Large intestine (tissue), 3 donors: ENCODE data around the gene SPATS2L. TPM values are rescaled to one million over a fixed set of nuclear protein-coding genes. Genes with fewer than 3 reads are reported as not detected.
A peak's percentile ranks its signal among the peaks of the same experiment; 100 is the strongest.

Experiments used
- DNase-seq, 2 donors: peaks; one replicate each; pipeline versions ENCODE4 v3.0.0 to v3.0.0-alpha.2; 2013
- H3K27ac ChIP-seq: one replicate; pipeline ENCODE4 v1.5.1; 2013; ENCODE audit warnings: low read length
- H3K27me3 ChIP-seq: 2 replicates; pipeline ENCODE4 v1.6.1; 2013; ENCODE audit warnings: low read length; ENCODE audit not compliant: control insufficient read depth, insufficient read depth
- H3K36me3 ChIP-seq: 2 replicates; pipeline ENCODE4 v1.6.1; 2013; ENCODE audit warnings: low read length; ENCODE audit not compliant: control insufficient read depth, insufficient read depth
- H3K4me1 ChIP-seq: one replicate; pipeline ENCODE4 v1.6.1; 2013; ENCODE audit warnings: low read length; ENCODE audit not compliant: control insufficient read depth, insufficient read depth
- H3K4me3 ChIP-seq: one replicate; pipeline ENCODE4 v1.5.1; 2013; ENCODE audit warnings: low read length
- H3K9me3 ChIP-seq: one replicate; pipeline ENCODE4 v1.6.1; 2013; ENCODE audit warnings: mild to moderate bottlenecking, low read depth, low read length, moderate library complexity; ENCODE audit not compliant: control insufficient read depth
- WGBS: methylation state at CpG from one replicate; pipeline ENCODE4 v1.1.5; 2013; ENCODE audit warnings: low lambda C conversion rate; ENCODE audit not compliant: insufficient coverage; 5-methylcytosine and 5-hydroxymethylcytosine counted together
- polyA plus RNA-seq: library from polyadenylated mRNA; unstranded; fragments of 120-200 nt; gene quantifications from one replicate; pipeline ENCODE4 v1.2.1, GENCODE V29; 2013

SPATS2L gene
- polyA plus RNA-seq, 1 donor, result 105 TPM

GRCh38 chr2:200373231-200373630 lies 66.7 kb downstream of the SPATS2L start:
- no peaks in the 10 kb centered on the region for H3K27me3 ChIP-seq
- H3K4me3 ChIP-seq, result no peak overlapping the region
- H3K36me3 ChIP-seq, result no peaks in the 10 kb centered on the region
- no peaks in the 10 kb centered on the region for H3K9me3 ChIP-seq
- H3K27ac ChIP-seq, result peak overlapping the region; percentile 62
- H3K4me1 ChIP-seq, result peaks cover 33% of the 10 kb centered on the region
- WGBS, result no CpG with 5 or more reads among the region's 3 CpGs
- no peak for DNase-seq

GRCh38 chr2:200373973-200374416 lies 67.5 kb downstream of the SPATS2L start:
- 0% methylated on average over 1 of the region's 5 CpGs for WGBS
- DNase-seq, result peak; percentile 66 to 85
- Histone ChIP-seq H3K4me3 (no peak overlapping the region), H3K4me1 (peaks cover 40% of the 10 kb centered on the region), H3K27ac (peak overlapping the region; percentile 62), H3K36me3 (no peaks in the 10 kb centered on the region), H3K9me3 (no peaks in the 10 kb centered on the region), H3K27me3 (no peaks in the 10 kb centered on the region)

- 40% methylated on average over 3 of the region's 15 CpGs for WGBS
- no peak overlapping the region for H3K4me3 ChIP-seq
- H3K27me3 ChIP-seq, result no peaks in the 10 kb centered on the region
- H3K27ac ChIP-seq, result peak overlapping the region; percentile 94
- H3K9me3 ChIP-seq, result no peaks in the 10 kb centered on the region
- peak; percentile 48 to 82 for DNase-seq
- peaks cover 58% of the 10 kb centered on the region for H3K4me1 ChIP-seq
- H3K36me3 ChIP-seq, result no peaks in the 10 kb centered on the region
These were observed 70.2 kb downstream of the SPATS2L start for GRCh38 chr2:200376513-200377354.

- DNase-seq, result peak; percentile 95 to 98
- peaks cover 58% of the 10 kb centered on the region for H3K4me1 ChIP-seq
- WGBS, result no CpG with 5 or more reads among the region's 5 CpGs
- H3K27me3 ChIP-seq, result no peaks in the 10 kb centered on the region
- H3K27ac ChIP-seq, result peak overlapping the region; percentile 94
- peak overlapping the region; percentile 30 for H3K4me3 ChIP-seq
- H3K9me3 ChIP-seq, result no peaks in the 10 kb centered on the region
- no peaks in the 10 kb centered on the region for H3K36me3 ChIP-seq
These were observed 71.2 kb downstream of the SPATS2L start for GRCh38 chr2:200377355-200378336.

- no peaks in the 10 kb centered on the region for H3K9me3 ChIP-seq
- H3K4me3 ChIP-seq, result peak overlapping the region; percentile 30
- H3K4me1 ChIP-seq, result peaks cover 62% of the 10 kb centered on the region
- no CpG with 5 or more reads among the region's 7 CpGs for WGBS
- peak overlapping the region; percentile 94 for H3K27ac ChIP-seq
- no peaks in the 10 kb centered on the region for H3K27me3 ChIP-seq
- peak in 1 of 2 donors; percentile 44 for DNase-seq
- H3K36me3 ChIP-seq, result no peaks in the 10 kb centered on the region
These were observed 72.3 kb downstream of the SPATS2L start for GRCh38 chr2:200378652-200379290.

- peaks cover 57% of the 10 kb centered on the region for H3K4me1 ChIP-seq
- no peaks in the 10 kb centered on the region for H3K9me3 ChIP-seq
- H3K4me3 ChIP-seq, result peak overlapping the region; percentile 30
- peak in 1 of 2 donors; percentile 33 for DNase-seq
- H3K27me3 ChIP-seq, result no peaks in the 10 kb centered on the region
- 22% methylated on average over 3 of the region's 5 CpGs for WGBS
- peak overlapping the region; percentile 94 for H3K27ac ChIP-seq
- no peaks in the 10 kb centered on the region for H3K36me3 ChIP-seq
These were observed 73.1 kb downstream of the SPATS2L start for GRCh38 chr2:200379481-200380090.

GRCh38 chr2:200380091-200380561 lies 73.6 kb downstream of the SPATS2L start:
- Histone ChIP-seq H3K36me3 (no peaks in the 10 kb centered on the region), H3K9me3 (no peaks in the 10 kb centered on the region), H3K27ac (peak overlapping the region; percentile 94), H3K27me3 (no peaks in the 10 kb centered on the region), H3K4me1 (peaks cover 52% of the 10 kb centered on the region), H3K4me3 (peak overlapping the region; percentile 30)
- DNase-seq, result peak in 1 of 2 donors; percentile 43
- 28% methylated on average over 2 of the region's 9 CpGs for WGBS

GRCh38 chr2:200380833-200381542 lies 74.5 kb downstream of the SPATS2L start:
- Histone ChIP-seq H3K4me1 (peaks cover 52% of the 10 kb centered on the region), H3K9me3 (no peaks in the 10 kb centered on the region), H3K4me3 (no peak overlapping the region), H3K27ac (peak overlapping the region; percentile 94), H3K27me3 (no peaks in the 10 kb centered on the region), H3K36me3 (peaks cover 2% of the 10 kb centered on the region)
- 80% methylated on average over 1 of the region's 5 CpGs for WGBS
- DNase-seq, result no peak

- Histone ChIP-seq H3K27me3 (no peaks in the 10 kb centered on the region), H3K4me1 (peaks cover 36% of the 10 kb centered on the region), H3K27ac (no peak overlapping the region), H3K9me3 (no peaks in the 10 kb centered on the region), H3K4me3 (no peak overlapping the region), H3K36me3 (peaks cover 3% of the 10 kb centered on the region)
- no peak for DNase-seq
- no CpG with 5 or more reads among the region's 6 CpGs for WGBS
These were observed 76.4 kb downstream of the SPATS2L start for GRCh38 chr2:200382874-200383273.
